ENCODE measurements around the gene WASF1.

The WASF1 gene

DNA sequence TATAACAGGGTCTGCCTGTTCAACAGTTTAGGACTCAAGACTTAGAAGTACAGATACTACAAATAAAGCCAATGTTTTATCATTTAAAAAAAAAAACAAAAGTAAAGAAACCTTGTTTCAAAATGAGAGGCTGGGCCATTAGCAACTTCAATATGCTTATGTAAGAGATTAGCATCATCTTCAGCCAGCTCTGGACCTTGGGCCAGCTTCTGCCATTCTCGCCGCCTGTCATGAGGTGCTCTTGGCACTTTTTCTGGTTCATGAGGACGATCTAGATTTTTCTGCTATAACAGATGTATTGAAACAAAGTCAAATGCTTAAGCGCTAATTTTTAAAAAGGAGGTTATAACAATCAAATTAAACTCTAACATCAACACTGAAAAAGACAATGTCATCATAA, 74.2 kb downstream of the WASF1 start:
- H3K4me3 ChIP-seq (ENCODE audit: low read depth in 1 of 2, low read length in 2 of 2), result no peak overlapping the region
- no peaks in the 10 kb centered on the region for H3K9me3 ChIP-seq (ENCODE audit: control insufficient read depth in 1 of 2, low read length in 2 of 2)
- H3K27ac ChIP-seq (ENCODE audit: low read length), result no peak overlapping the region
- no peaks in the 10 kb centered on the region for H3K4me1 ChIP-seq (ENCODE audit: control insufficient read depth in 1 of 2, insufficient read depth in 2 of 2, low read length in 2 of 2)
- no peaks in the 10 kb centered on the region for H3K27me3 ChIP-seq (ENCODE audit: low read depth, low read length)
- peaks cover 12 to 35% of the 10 kb centered on the region in 2 donors for H3K36me3 ChIP-seq (ENCODE audit: control insufficient read depth in 1 of 2, insufficient read depth in 2 of 2, low read length in 2 of 2)

DNA sequence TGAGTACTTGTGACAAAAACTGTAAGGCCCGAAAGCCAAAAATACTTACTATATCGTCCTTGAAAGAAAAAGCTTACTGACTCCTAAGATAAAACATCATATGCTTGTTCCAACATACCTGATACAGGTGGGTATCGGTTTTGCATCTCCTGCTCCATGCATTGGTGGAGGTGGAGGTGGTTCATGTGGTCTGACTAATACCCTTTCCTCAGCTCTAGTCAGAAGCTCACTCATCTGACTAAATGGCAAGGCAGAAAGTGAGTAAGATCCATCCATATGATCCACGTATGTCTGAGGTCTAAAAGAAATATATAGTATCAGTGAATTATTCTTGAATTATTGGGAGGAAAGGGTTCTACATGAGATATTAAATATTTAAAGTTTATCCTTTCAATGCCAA, 76.2 kb downstream of the WASF1 start:
- Histone ChIP-seq H3K9me3 (ENCODE audit: control insufficient read depth in 1 of 2, low read length in 2 of 2) (no peaks in the 10 kb centered on the region), H3K4me1 (ENCODE audit: control insufficient read depth in 1 of 2, insufficient read depth in 2 of 2, low read length in 2 of 2) (no peaks in the 10 kb centered on the region), H3K27ac (ENCODE audit: low read length) (no peak overlapping the region), H3K27me3 (ENCODE audit: low read depth, low read length) (no peaks in the 10 kb centered on the region), H3K4me3 (ENCODE audit: low read depth in 1 of 2, low read length in 2 of 2) (no peak overlapping the region), H3K36me3 (ENCODE audit: control insufficient read depth in 1 of 2, insufficient read depth in 2 of 2, low read length in 2 of 2) (peaks cover 12 to 44% of the 10 kb centered on the region in 2 donors)

DNA sequence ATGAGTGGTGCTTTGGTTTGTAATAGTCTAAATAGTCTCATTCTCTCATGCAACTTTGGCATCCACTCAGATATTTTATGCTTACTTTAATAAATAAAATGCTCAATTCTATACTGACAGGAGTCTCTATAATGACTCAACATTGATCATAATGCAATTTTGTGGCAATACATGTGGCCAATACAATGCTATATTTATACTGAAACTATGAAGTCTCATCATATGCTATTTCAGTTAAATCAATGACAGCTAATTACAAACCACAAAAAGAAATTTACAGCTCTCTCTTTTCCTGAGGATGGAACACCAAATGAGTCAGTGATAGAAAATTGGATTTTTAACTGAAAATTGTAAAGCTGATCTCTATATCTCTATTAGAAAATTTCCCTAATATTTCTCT, 77.1 kb downstream of the WASF1 start:
- peaks cover 12 to 43% of the 10 kb centered on the region in 2 donors for H3K36me3 ChIP-seq (ENCODE audit: control insufficient read depth in 1 of 2, insufficient read depth in 2 of 2, low read length in 2 of 2)
- no peaks in the 10 kb centered on the region for H3K27me3 ChIP-seq (ENCODE audit: low read depth, low read length)
- H3K4me1 ChIP-seq (ENCODE audit: control insufficient read depth in 1 of 2, insufficient read depth in 2 of 2, low read length in 2 of 2), result no peaks in the 10 kb centered on the region

DNA sequence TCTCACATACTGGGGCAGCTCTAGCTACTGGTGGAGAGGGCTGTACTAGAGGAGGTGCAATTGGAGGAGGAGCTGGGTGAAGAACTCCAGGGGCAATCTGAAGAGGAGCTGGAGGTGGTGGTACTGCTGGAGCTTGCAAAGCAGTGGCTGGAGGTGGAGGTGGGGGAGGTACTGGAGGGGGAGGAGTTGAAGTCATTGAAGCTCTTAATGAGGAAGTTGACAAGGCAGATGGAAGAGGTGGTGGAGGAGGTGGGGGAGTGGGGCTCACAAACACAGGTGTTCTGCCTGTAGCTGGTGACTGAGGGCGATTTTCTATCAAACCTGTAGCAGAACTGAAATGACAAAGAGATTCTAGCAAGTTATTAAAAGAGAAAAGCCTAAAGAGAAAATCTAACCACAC, 77.6 kb downstream of the WASF1 start:
- no peaks in the 10 kb centered on the region for H3K27me3 ChIP-seq (ENCODE audit: low read depth, low read length)
- H3K4me1 ChIP-seq (ENCODE audit: control insufficient read depth in 1 of 2, insufficient read depth in 2 of 2, low read length in 2 of 2), result no peaks in the 10 kb centered on the region
- H3K27ac ChIP-seq (ENCODE audit: low read length), result no peak overlapping the region
- peaks cover 12 to 39% of the 10 kb centered on the region in 2 donors for H3K36me3 ChIP-seq (ENCODE audit: control insufficient read depth in 1 of 2, insufficient read depth in 2 of 2, low read length in 2 of 2)
- H3K4me3 ChIP-seq (ENCODE audit: low read depth in 1 of 2, low read length in 2 of 2), result no peak overlapping the region
- no peaks in the 10 kb centered on the region for H3K9me3 ChIP-seq (ENCODE audit: control insufficient read depth in 1 of 2, low read length in 2 of 2)

More for the DNA sequence above, 77.1 kb downstream of the WASF1 start:
- H3K9me3 ChIP-seq (ENCODE audit: control insufficient read depth in 1 of 2, low read length in 2 of 2), result no peaks in the 10 kb centered on the region
- H3K27ac ChIP-seq (ENCODE audit: low read length), result no peak overlapping the region
- H3K4me3 ChIP-seq (ENCODE audit: low read depth in 1 of 2, low read length in 2 of 2), result no peak overlapping the region

DNA sequence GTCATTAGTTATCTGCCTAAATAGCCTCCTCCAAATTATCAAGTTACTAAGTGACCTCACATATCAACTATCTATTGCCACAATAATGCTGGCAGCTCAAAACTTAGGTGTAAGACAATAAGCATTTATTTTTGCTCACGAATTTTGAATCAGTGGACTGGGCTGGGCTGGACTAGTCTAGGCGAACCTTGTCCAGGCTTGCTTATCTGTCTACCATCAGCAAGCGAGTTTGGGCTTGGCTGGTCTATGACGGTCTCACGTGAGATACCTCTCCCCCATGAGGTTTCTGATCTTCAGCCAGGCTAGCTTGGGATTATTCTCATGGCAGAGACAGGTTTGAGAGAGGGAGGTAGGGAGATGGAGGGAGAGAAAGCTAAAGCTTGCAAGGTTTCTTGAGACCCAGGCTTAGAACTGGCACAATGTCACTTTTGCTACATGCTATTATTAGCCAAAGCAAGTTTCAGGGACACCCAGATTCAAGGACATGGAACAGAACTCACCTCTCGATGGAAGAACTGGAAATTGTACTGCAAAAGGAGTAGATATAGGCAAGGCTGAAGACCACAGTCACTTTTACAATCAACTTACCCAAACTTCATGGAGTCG, 80.9 kb downstream of the WASF1 start:
- Histone ChIP-seq H3K27ac (ENCODE audit: low read length) (no peak overlapping the region), H3K4me3 (ENCODE audit: low read depth in 1 of 2, low read length in 2 of 2) (no peak overlapping the region), H3K36me3 (ENCODE audit: control insufficient read depth in 1 of 2, insufficient read depth in 2 of 2, low read length in 2 of 2) (peaks cover 6 to 29% of the 10 kb centered on the region in 2 donors), H3K4me1 (ENCODE audit: control insufficient read depth in 1 of 2, insufficient read depth in 2 of 2, low read length in 2 of 2) (peaks cover 0 to 5% of the 10 kb centered on the region in 2 donors), H3K27me3 (ENCODE audit: low read depth, low read length) (no peaks in the 10 kb centered on the region), H3K9me3 (ENCODE audit: control insufficient read depth in 1 of 2, low read length in 2 of 2) (no peaks in the 10 kb centered on the region)

DNA sequence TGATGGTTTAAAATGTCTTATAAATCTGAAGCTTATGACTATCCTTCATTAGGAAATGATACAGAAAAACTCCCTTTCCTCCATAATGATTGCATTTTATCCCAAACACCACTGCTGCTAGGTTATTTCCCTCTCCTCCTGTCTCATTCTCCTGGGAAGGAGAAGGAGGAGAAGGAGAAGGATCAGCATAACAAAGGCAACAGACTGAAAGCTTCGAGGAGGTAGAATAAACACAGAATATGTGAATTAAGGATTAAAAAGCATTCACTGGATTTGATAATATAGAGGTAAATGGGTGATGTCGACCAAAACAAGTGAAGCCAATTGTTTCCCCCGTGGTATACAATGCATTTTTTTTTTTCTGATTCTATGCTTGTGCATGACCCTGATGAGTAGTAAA, 82.0 kb downstream of the WASF1 start:
- H3K9me3 ChIP-seq (ENCODE audit: control insufficient read depth in 1 of 2, low read length in 2 of 2), result no peaks in the 10 kb centered on the region
- peaks cover 6 to 23% of the 10 kb centered on the region in 2 donors for H3K36me3 ChIP-seq (ENCODE audit: control insufficient read depth in 1 of 2, insufficient read depth in 2 of 2, low read length in 2 of 2)
- no peak overlapping the region for H3K4me3 ChIP-seq (ENCODE audit: low read depth in 1 of 2, low read length in 2 of 2)
- H3K4me1 ChIP-seq (ENCODE audit: control insufficient read depth in 1 of 2, insufficient read depth in 2 of 2, low read length in 2 of 2), result peaks cover 0 to 5% of the 10 kb centered on the region in 2 donors
- peak overlapping the region; percentile 24 for H3K27ac ChIP-seq (ENCODE audit: low read length)
- H3K27me3 ChIP-seq (ENCODE audit: low read depth, low read length), result no peaks in the 10 kb centered on the region

DNA sequence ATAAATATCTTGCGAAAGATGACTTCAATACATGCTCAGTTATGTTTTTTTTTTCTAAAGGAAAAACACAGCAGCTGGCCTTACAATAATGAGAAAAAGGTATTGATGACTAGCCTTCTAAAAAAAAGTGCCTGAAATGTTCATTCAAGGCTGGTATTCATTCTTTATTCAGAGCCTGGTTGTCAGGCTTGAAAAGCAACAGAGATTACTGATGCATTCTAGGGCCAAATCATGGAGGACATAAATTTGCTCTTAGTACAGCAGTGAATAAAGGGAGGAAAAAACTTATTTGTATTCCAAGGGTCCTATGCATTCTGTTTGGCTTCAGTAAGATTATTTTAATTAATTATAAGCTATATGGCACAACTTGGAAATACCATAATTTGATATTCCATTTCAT, 83.5 kb downstream of the WASF1 start:
- Histone ChIP-seq H3K4me1 (ENCODE audit: control insufficient read depth in 1 of 2, insufficient read depth in 2 of 2, low read length in 2 of 2) (peaks cover 0 to 5% of the 10 kb centered on the region in 2 donors), H3K36me3 (ENCODE audit: control insufficient read depth in 1 of 2, insufficient read depth in 2 of 2, low read length in 2 of 2) (peaks cover 0 to 12% of the 10 kb centered on the region in 2 donors), H3K9me3 (ENCODE audit: control insufficient read depth in 1 of 2, low read length in 2 of 2) (no peaks in the 10 kb centered on the region), H3K27me3 (ENCODE audit: low read depth, low read length) (no peaks in the 10 kb centered on the region), H3K27ac (ENCODE audit: low read length) (peak overlapping the region; percentile 32), H3K4me3 (ENCODE audit: low read depth in 1 of 2, low read length in 2 of 2) (no peak overlapping the region)

DNA sequence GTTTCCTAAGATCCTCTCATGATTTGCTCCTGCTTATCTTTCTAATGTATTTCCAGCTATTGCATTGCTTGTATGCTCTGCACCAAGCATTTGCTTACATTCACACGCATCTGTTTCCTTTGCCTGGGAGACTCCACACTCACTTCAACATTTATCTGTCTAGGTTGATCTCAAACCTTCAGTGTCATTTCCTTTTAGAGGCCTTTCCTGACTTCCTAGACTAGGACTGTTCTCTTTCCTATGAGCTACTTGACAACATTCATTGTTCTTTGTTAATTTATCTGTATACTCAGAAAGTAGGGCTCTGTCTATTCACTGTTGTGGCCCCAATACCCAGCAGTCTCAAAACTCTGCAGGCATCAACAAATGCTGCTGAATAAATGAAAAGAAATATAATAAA, 84.4 kb downstream of the WASF1 start:
- Histone ChIP-seq H3K27ac (ENCODE audit: low read length) (no peak overlapping the region), H3K36me3 (ENCODE audit: control insufficient read depth in 1 of 2, insufficient read depth in 2 of 2, low read length in 2 of 2) (peaks cover 0 to 12% of the 10 kb centered on the region in 2 donors), H3K4me3 (ENCODE audit: low read depth in 1 of 2, low read length in 2 of 2) (no peak overlapping the region), H3K4me1 (ENCODE audit: control insufficient read depth in 1 of 2, insufficient read depth in 2 of 2, low read length in 2 of 2) (peaks cover 0 to 5% of the 10 kb centered on the region in 2 donors), H3K27me3 (ENCODE audit: low read depth, low read length) (no peaks in the 10 kb centered on the region), H3K9me3 (ENCODE audit: control insufficient read depth in 1 of 2, low read length in 2 of 2) (no peaks in the 10 kb centered on the region)

DNA sequence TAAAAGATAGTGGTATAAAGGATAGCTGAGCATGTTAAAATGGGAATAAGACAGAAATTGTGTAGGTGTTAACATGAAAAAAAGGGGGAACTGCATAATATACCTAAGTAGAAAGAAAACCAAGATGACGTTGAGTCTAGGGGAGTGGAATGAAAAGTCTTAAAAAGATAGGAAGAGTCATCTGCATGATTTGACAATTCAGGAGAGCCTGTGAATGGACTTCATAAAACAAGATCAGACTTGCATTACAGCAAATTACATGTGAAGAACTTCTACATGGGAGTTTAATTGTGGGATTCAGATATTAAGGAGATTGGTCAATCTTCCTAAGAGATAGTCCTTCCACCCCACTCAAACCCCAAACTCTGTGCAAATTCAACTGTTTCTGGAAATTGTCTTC, 85.5 kb downstream of the WASF1 start:
- Histone ChIP-seq H3K4me3 (ENCODE audit: low read depth in 1 of 2, low read length in 2 of 2) (no peak overlapping the region), H3K27me3 (ENCODE audit: low read depth, low read length) (no peaks in the 10 kb centered on the region), H3K36me3 (ENCODE audit: control insufficient read depth in 1 of 2, insufficient read depth in 2 of 2, low read length in 2 of 2) (peaks cover 0 to 5% of the 10 kb centered on the region in 2 donors), H3K9me3 (ENCODE audit: control insufficient read depth in 1 of 2, low read length in 2 of 2) (no peaks in the 10 kb centered on the region), H3K4me1 (ENCODE audit: control insufficient read depth in 1 of 2, insufficient read depth in 2 of 2, low read length in 2 of 2) (peaks cover 0 to 5% of the 10 kb centered on the region in 2 donors), H3K27ac (ENCODE audit: low read length) (no peak overlapping the region)

DNA sequence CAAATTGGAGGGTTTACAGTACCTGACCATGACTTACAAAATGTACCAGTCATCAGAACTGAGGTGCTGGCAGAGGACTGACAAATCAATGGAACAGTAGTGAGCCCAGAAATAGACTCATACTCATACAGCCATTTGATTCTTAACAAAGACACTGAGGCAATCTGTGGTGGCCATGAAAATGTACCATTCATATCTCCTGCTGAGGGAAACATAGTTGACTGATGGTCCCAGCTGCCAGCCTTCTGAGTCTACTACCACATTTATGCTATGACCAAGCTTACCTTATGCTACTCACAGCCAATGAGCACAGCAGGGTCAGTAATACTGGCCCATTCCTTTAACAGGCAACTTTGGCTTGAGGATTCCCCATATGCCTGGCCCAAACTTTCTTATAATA, 88.6 kb downstream of the WASF1 start:
- no peaks in the 10 kb centered on the region for H3K36me3 ChIP-seq (ENCODE audit: control insufficient read depth in 1 of 2, insufficient read depth in 2 of 2, low read length in 2 of 2)
- no peak overlapping the region for H3K4me3 ChIP-seq (ENCODE audit: low read depth in 1 of 2, low read length in 2 of 2)
- no peaks in the 10 kb centered on the region for H3K9me3 ChIP-seq (ENCODE audit: control insufficient read depth in 1 of 2, low read length in 2 of 2)
- peaks cover 0 to under 1% of the 10 kb centered on the region in 2 donors for H3K4me1 ChIP-seq (ENCODE audit: control insufficient read depth in 1 of 2, insufficient read depth in 2 of 2, low read length in 2 of 2)
- no peak overlapping the region for H3K27ac ChIP-seq (ENCODE audit: low read length)
- no peaks in the 10 kb centered on the region for H3K27me3 ChIP-seq (ENCODE audit: low read depth, low read length)

DNA sequence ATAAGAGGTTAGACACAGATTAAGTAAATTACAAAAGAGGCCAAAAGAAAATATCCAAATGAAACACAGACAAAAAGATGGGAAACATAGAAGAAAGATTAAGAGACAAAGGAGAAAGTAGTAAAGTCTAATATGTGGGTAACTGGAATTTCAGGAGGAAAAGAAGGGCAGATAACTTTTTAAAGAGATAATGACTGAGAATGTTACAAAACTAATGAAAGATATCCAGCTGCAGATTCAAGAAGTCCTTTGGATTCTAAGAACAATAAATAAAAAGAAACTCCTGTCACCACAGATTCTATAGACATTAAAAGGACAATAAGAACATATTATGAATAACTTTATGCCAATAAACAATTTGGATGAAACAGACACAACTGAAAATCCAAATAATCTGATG, 90.1 kb downstream of the WASF1 start:
- H3K36me3 ChIP-seq (ENCODE audit: control insufficient read depth in 1 of 2, insufficient read depth in 2 of 2, low read length in 2 of 2), result no peaks in the 10 kb centered on the region
- H3K27ac ChIP-seq (ENCODE audit: low read length), result no peak overlapping the region
- H3K27me3 ChIP-seq (ENCODE audit: low read depth, low read length), result no peaks in the 10 kb centered on the region
- H3K9me3 ChIP-seq (ENCODE audit: control insufficient read depth in 1 of 2, low read length in 2 of 2), result no peaks in the 10 kb centered on the region
- H3K4me1 ChIP-seq (ENCODE audit: control insufficient read depth in 1 of 2, insufficient read depth in 2 of 2, low read length in 2 of 2), result no peaks in the 10 kb centered on the region
- H3K4me3 ChIP-seq (ENCODE audit: low read depth in 1 of 2, low read length in 2 of 2), result no peak overlapping the region

DNA sequence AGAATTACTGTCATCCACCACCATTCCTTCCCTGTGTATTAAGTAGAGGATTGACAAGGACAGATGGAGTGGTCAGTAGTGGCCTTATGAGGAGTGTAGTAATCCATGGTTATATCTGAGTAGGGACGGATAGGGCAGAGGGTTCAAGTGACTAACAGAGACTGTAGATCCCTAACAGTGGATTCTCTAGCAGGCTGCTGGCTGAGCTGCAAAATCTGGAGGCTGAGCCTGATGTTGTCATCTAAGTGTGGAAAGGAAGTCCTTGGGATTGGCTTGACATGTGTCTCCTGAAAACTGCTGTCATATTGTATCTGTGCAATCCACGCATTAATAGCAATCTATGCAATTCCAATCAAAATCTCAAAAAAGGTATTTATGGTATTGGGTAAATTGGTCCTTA, 94.2 kb downstream of the WASF1 start:
- H3K4me3 ChIP-seq (ENCODE audit: low read depth in 1 of 2, low read length in 2 of 2), result no peak overlapping the region
- H3K27me3 ChIP-seq (ENCODE audit: low read depth, low read length), result no peaks in the 10 kb centered on the region
- H3K4me1 ChIP-seq (ENCODE audit: control insufficient read depth in 1 of 2, insufficient read depth in 2 of 2, low read length in 2 of 2), result no peaks in the 10 kb centered on the region
- no peaks in the 10 kb centered on the region for H3K36me3 ChIP-seq (ENCODE audit: control insufficient read depth in 1 of 2, insufficient read depth in 2 of 2, low read length in 2 of 2)
- H3K9me3 ChIP-seq (ENCODE audit: control insufficient read depth in 1 of 2, low read length in 2 of 2), result no peaks in the 10 kb centered on the region
- H3K27ac ChIP-seq (ENCODE audit: low read length), result no peak overlapping the region

Measured in muscle layer of duodenum (tissue), 2 donors.